K562 (cell line): ENCODE results near the gene OSBPL3. TPM values are rescaled to one million over a fixed set of nuclear protein-coding genes. Genes with fewer than 3 reads are reported as not detected.

Experiments used
- ATAC-seq: fragments of 200-7000 bp; cut with Tn5 transposase; 3 replicates; pipeline ENCODE4 v1.9.1; 2020; ENCODE audit warnings: moderate library complexity
- BruUV-seq: library from RNA; stranded (reverse); fragments of 400-500 nt; replicated peaks from 2 replicates; lab custom pipeline; 2021; lab: Mats Ljungman, UMichigan
- CTCF ChIA-PET: fragments of 300-600 bp; formaldehyde crosslinking; extraction: SDS; loops from one replicate; lab custom pipeline; 2021; ENCODE audit warnings: low intra/inter-chr PET ratio; lab: Yijun Ruan, JAX
- POLR2A ChIA-PET: fragments of 300-600, 350-650 bp; sonication (Branson Sonifier 250); formaldehyde crosslinking; extraction: SDS; loops from one replicate; lab custom pipeline; 2021; ENCODE audit warnings: antibody characterized with exemption, inconsistent platforms; lab: Yijun Ruan, JAX
- DNase-seq, 4 experiments: peaks; one replicate each; pipeline versions ENCODE4 v3.0.0 to v3.0.0-alpha.2; 2011 to 2018; ENCODE audit warnings: low spot score in 3 of 4, mixed read lengths in 3 of 4; ENCODE audit errors: extremely low read depth in 1 of 4
- FAIRE-seq: peaks from 2 replicates; lab custom pipeline; 2011; peaks lifted over from hg19 to GRCh38; lab: Jason Lieb, UNC
- H2AFZ ChIP-seq: 2 replicates; pipeline ENCODE4 v1.6.0; 2011; ENCODE audit warnings: low read depth, low read length, control low read depth, inconsistent platforms
- H3K27ac ChIP-seq: fragments of 200-600 bp; 3 replicates; pipeline ENCODE4 v1.8.0; 2011; ENCODE audit warnings: low read depth, mild to moderate bottlenecking, control low read depth, inconsistent platforms, low read length, moderate library complexity, mixed read lengths; ENCODE audit errors: extremely low read depth
- H3K27me3 ChIP-seq, 2 experiments: fragments of 300-600 bp in 1 of 2; 2 replicates in 1 of 2; 3 replicates in 1 of 2; pipeline versions ENCODE4 v1.6.0 to v1.8.0; 2011; ENCODE audit warnings: inconsistent platforms in 2 of 2, low read length in 2 of 2, mild to moderate bottlenecking in 1 of 2, mixed read lengths in 1 of 2, moderate library complexity in 1 of 2; ENCODE audit not compliant: control insufficient read depth in 2 of 2, insufficient read depth in 2 of 2
- H3K36me3 ChIP-seq: fragments of 300-600 bp; 3 replicates; pipeline ENCODE4 v1.8.0; 2011; ENCODE audit warnings: mild to moderate bottlenecking, low read length, inconsistent platforms; ENCODE audit not compliant: control insufficient read depth, insufficient read depth
- H3K4me1 ChIP-seq, 2 experiments: fragments of 200-600 bp in 1 of 2; replicated peaks in 1 of 2; 2 replicates in 1 of 2; 3 replicates in 1 of 2; pipeline versions ENCODE4 v1.5.1 to v1.8.0; 2011; ENCODE audit warnings: inconsistent platforms in 2 of 2, low read length in 2 of 2, mild to moderate bottlenecking in 1 of 2, mixed read lengths in 1 of 2, moderate library complexity in 1 of 2; ENCODE audit not compliant: control insufficient read depth in 2 of 2, insufficient read depth in 2 of 2
- H3K4me2 ChIP-seq: 2 replicates; pipeline ENCODE4 v1.6.1; 2011; ENCODE audit warnings: low read length, control low read depth, inconsistent platforms, mixed read lengths; ENCODE audit not compliant: insufficient read depth
- H3K4me3 ChIP-seq: fragments of 200-600 bp; sonication (generic), shearing (Covaris generic); 2 replicates; pipeline ENCODE4 v1.5.1; 2016; ENCODE audit warnings: control low read depth, inconsistent platforms
- H3K79me2 ChIP-seq: fragments of 200-600 bp; 3 replicates; pipeline ENCODE4 v1.8.0; 2011; ENCODE audit warnings: low read length, inconsistent platforms; ENCODE audit not compliant: control insufficient read depth, insufficient read depth
- H3K9ac ChIP-seq, 2 experiments: 2 replicates each; pipeline versions ENCODE4 v1.6.0 to v1.6.1; 2011; ENCODE audit warnings: low read depth in 2 of 2, low read length in 2 of 2, control low read depth in 1 of 2, inconsistent platforms in 1 of 2, mild to moderate bottlenecking in 1 of 2, mixed read lengths in 1 of 2; ENCODE audit not compliant: insufficient read depth in 1 of 2
- H3K9me1 ChIP-seq: one replicate; pipeline ENCODE4 v1.6.0; 2011; ENCODE audit warnings: inconsistent platforms, mild to moderate bottlenecking, low read length, moderate library complexity; ENCODE audit not compliant: control insufficient read depth, insufficient read depth
- H3K9me3 ChIP-seq: replicated peaks from 2 replicates; pipeline ENCODE4 v1.5.1; 2011; ENCODE audit warnings: low read depth, low read length, inconsistent platforms; ENCODE audit not compliant: control insufficient read depth, insufficient read depth
- H4K20me1 ChIP-seq: replicated peaks from 2 replicates; pipeline ENCODE4 v1.6.1; 2011; ENCODE audit warnings: low read length, inconsistent platforms, mixed read lengths; ENCODE audit not compliant: control insufficient read depth, insufficient read depth
- COPS2 ChIP-seq: fragments of 450-650 bp; conservative IDR thresholded peaks from 2 replicates; pipeline ENCODE4 v1.6.1; 2016; ENCODE audit warnings: mild to moderate bottlenecking, moderate library complexity
- DDX20 ChIP-seq: fragments of 450-650 bp; IDR thresholded peaks from 2 replicates; pipeline ENCODE4 v1.6.1; 2016; ENCODE audit warnings: missing genetic modification characterization, low read depth, mild to moderate bottlenecking, missing compliant biosample characterization, moderate library complexity
- DEAF1 ChIP-seq: fragments of 450-650 bp; formaldehyde crosslinking; IDR thresholded peaks from 2 replicates; pipeline ENCODE4 v1.4.0; 2020; ENCODE audit warnings: mild to moderate bottlenecking, moderate library complexity
- REST ChIP-seq, 2 experiments: fragments of 450-650 bp; formaldehyde crosslinking in 1 of 2; IDR thresholded peaks; 2 replicates each; pipeline versions ENCODE4 v1.4.0 to v1.6.1; 2014 to 2020; ENCODE audit warnings: mild to moderate bottlenecking in 2 of 2, borderline replicate concordance in 1 of 2, low read depth in 1 of 2
- U2AF2 ChIP-seq: fragments of 200-400 bp; formaldehyde crosslinking; optimal IDR thresholded peaks from 2 replicates; pipeline ENCODE3; 2017; ENCODE audit warnings: low read depth, mild to moderate bottlenecking, low read length
- ZBTB49 ChIP-seq: sonication (generic); formaldehyde crosslinking; IDR thresholded peaks from 2 replicates; pipeline ENCODE4 v1.8.0; 2022; ENCODE audit warnings: missing genetic modification reagents, mild to moderate bottlenecking, borderline replicate concordance
- ZFP36 ChIP-seq: fragments of 150-350 bp; IDR thresholded peaks from 2 replicates; pipeline ENCODE4 v1.6.1; 2018; ENCODE audit warnings: low read length, low read depth; ENCODE audit not compliant: partially characterized antibody
- ZNF212 ChIP-seq: fragments of 450-650 bp; formaldehyde crosslinking; IDR thresholded peaks from 2 replicates; pipeline ENCODE4 v1.4.0; 2020; ENCODE audit warnings: mild to moderate bottlenecking
- WGBS: fragments of 100-300 bp; shearing (Covaris generic); methylation state at CpG from one replicate; pipeline ENCODE4 v1.1.6; 2016; ENCODE audit warnings: low coverage, mixed read lengths; ENCODE audit not compliant: insufficient coverage; ENCODE audit errors: missing lambda C conversion rate; 5-methylcytosine and 5-hydroxymethylcytosine counted together
- in situ Hi-C: fragments of 300-500 bp; cut with MboI; formaldehyde crosslinking; loops from 4 replicates; pipeline ENCODE4 v1.15.0; 2018; ENCODE audit warnings: inconsistent platforms, mixed read lengths
- intact Hi-C: fragments of 100-400 bp; cut with micrococcal nuclease; formaldehyde crosslinking; loops from 2 replicates; pipeline ENCODE4 v1.14.2; 2022
- polyA plus RNA-seq, 8 experiments: library from polyadenylated mRNA; depleted of rRNA in 4 of 8; stranded (reverse) in 5 of 8; unstranded in 3 of 8; fragments of >200 nt; fragmentation: Nextera tagmentation in 2 of 8; fragmentation: Illumina TruSeq in 1 of 8; extraction: Ambion mirVana in 2 of 8; extraction: Trizol in 1 of 8; gene quantifications; 2 replicates each; pipeline versions ENCODE4 v1.2.1 to v1.2.3, GENCODE V29; 2011 to 2014; ENCODE audit warnings: inconsistent platforms in 1 of 8, missing spikeins in 1 of 8
- total RNA-seq, 7 experiments: library from RNA; depleted of rRNA in 6 of 7; stranded (reverse); fragments of >200 nt in 6 of 7; fragmentation: Illumina TruSeq in 2 of 7; extraction: Trizol in 2 of 7; gene quantifications; 2 replicates each; pipeline versions ENCODE4 v1.2.1 to v1.2.3, GENCODE V29; 2011 to 2021; ENCODE audit warnings: low replicate concordance in 1 of 7

OSBPL3 gene
- total and polyA plus RNA-seq, 9 of the 15 experiments (the other 6 are each of a cell fraction or from before 2014, with no cell fraction given), result 4.8 to 37.2 (median 26.5) TPM

GRCh38 chr7:24968165-24968564, 11.8 kb downstream of the OSBPL3 start:
- FAIRE-seq (no peak), ATAC-seq (no peak), DNase-seq (no peak)
- Histone ChIP-seq H3K4me2 (no peak overlapping the region), H3K4me1 (peaks cover 19 to 47% of the 10 kb centered on the region in 2 experiments), H3K4me3 (no peak overlapping the region), H3K9me1 (no peaks in the 10 kb centered on the region), H4K20me1 (peaks cover 22% of the 10 kb centered on the region; the same call in 1 of the 2 replicates), H3K27me3 (no peaks in the 10 kb centered on the region), H3K9me3 (no peaks in the 10 kb centered on the region), H3K27ac (no peak overlapping the region), H3K9ac (no peak overlapping the region), H3K36me3 (no peaks in the 10 kb centered on the region), H2AFZ (no peak overlapping the region), H3K79me2 (peaks cover 98% of the 10 kb centered on the region)
- ChIA-PET CTCF (no interaction called here), POLR2A (interaction anchor here (1.3 kb wide), 1 partner anchor 10 kb away, joined by 7 read pairs; no protein-coding TSS in a partner anchor)
- no TSS peak for BruUV-seq
- intact Hi-C loops, result no loop called here
- WGBS, result 37% methylated on average over 9 of the region's 9 CpGs
- in situ Hi-C loops, result no loop called here
- TF ChIP-seq REST (IDR thresholded peaks at IDR 0.05; ENCODE audit: borderline replicate concordance) (peak; percentile 67), REST (CRISPR knock-in tag; IDR thresholded peaks at IDR 0.05; ENCODE audit: low read depth) (no peak), ZFP36 (peak; percentile 33), U2AF2 (no peak), DEAF1 (CRISPR knock-in tag) (no peak), ZNF212 (CRISPR knock-in tag) (no peak), DDX20 (tag) (no peak), COPS2 (no peak), ZBTB49 (no peak)
